HG02588 (cell line): ENCODE results near the gene TMEM69.
"Not testable (repeated sequence)": the region's sequence is repeated elsewhere in the genome, so short reads cannot be mapped to it uniquely, and the experiment has no call there.

ENCODE experiments used
- ATAC-seq: cut with Tn5 transposase; IDR thresholded peaks from one replicate; pipeline ENCODE4 v1.9.1; 2021; ENCODE audit warnings: mild to moderate bottlenecking, moderate library complexity; ENCODE audit not compliant: unreplicated experiment

TMEM69 gene, protein sequence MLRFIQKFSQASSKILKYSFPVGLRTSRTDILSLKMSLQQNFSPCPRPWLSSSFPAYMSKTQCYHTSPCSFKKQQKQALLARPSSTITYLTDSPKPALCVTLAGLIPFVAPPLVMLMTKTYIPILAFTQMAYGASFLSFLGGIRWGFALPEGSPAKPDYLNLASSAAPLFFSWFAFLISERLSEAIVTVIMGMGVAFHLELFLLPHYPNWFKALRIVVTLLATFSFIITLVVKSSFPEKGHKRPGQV

DNA sequence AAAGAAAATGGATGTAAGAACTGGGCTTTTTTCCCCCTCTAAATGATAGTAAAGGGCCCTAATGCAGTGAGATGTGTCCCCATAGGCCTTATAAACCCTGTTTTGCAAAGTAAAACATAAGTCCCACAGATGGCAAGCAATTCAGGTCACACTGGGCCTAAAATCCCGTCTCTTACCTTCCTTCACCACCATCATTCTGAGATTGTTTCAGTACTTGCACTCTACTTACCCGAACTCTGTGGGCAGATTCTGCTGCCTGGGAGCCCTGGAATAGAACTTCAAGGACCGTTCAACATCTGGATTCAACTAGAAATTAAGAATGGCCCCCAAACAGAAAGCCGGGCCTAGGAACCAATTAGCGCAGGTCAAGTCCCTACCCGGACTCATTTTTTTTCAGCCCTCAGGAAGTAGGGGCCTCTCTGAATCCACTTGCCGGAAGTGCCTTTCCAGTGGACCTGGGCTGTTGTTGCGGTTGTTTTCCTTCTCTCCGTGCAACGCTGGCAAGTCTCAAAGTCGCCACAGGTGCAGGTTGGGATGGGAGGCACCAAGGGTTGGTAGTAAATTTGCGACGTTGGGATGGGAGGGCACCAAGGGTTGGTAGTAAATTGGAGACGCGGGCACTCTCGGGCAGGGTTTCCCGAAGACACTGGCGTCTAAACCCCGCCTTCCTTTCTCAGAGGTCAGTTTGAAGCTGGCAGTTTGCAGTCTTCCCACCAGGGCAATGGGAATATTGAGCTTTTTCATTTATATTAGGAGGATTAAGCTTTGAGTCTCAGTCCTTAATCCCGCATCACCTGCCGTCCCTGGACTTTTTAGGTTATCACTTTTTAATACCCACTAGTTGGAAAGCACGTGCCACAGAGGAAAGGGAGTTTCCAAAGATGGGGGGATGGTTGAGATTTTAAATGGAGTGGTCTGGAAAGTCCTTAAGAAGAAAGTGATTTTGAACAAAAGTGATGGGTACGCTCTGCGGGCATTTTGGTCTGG lies at the start of gene TMEM69:
Gene TMEM69, plus strand, starts transcription at position 428 of the 987 bp plus-strand sequence. CDS start 2,888 bp downstream, outside the sequence.
- no peak for ATAC-seq

- ATAC-seq = no peak
Observed at GRCh38 chr1:45640293-45640692, 47.7 kb upstream of the TMEM69 start.

- ATAC-seq = no peak
Observed at GRCh38 chr1:45643321-45643720, 44.7 kb upstream of the TMEM69 start.

GRCh38 chr1:45643978-45644377 lies 44.0 kb upstream of the TMEM69 start:
- no peak for ATAC-seq

DNA sequence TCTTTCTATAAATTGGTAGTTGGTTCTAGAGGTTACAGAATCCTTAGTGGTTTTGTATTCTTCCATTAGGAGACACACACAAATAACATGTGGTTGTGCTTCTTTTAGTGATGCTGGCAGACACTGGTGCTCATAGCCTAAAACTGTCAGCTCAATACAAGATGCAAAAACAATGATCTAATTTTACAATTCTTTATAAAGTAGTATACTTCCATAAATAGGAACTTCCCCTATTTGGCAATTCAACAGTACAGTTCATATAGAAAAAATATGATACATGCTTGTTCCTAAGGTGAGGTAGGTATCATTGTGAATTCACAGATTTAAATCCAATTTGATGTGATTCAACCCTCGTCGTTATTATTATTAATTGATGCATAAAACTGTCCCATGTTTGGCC lies 43.3 kb upstream of the TMEM69 start:
- ATAC-seq = no peak

DNA sequence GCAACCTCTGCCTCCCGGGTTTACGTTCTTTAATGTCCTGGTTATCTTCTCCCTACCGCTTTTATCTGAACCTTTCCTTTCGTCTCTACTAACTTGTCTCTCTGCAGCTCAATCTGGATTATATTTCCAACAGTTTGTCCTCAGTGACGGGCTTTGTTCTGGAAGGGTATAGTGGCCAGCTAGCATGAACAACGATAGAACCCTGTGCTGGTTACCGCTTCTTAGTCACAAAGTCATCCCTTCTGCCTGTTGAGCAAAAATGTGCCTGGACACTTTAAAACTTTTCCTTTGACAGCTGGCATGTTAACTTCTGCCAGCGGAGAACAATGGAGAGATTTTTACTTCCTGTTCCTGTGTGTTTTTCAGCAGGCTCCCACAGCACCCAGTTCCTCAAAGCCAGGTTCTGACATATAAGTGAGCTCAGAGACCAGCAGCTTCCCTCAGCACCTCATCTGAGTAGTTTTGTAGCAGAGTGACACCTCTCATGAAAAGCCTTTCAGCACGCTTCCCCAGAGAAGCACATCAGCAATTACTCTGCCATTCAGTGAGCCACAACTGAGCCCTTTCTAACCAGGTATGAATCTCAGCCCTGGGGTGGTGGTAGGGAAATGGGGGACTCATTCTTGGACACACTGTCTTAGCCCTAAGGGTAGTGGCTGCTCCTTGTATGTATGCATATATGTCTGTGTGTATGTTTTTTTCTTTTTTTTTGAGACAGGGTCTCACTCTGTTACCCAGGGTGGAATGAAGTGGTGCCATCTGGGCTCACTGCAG lies 40.5 kb upstream of the TMEM69 start:
- ATAC-seq = no peak

DNA sequence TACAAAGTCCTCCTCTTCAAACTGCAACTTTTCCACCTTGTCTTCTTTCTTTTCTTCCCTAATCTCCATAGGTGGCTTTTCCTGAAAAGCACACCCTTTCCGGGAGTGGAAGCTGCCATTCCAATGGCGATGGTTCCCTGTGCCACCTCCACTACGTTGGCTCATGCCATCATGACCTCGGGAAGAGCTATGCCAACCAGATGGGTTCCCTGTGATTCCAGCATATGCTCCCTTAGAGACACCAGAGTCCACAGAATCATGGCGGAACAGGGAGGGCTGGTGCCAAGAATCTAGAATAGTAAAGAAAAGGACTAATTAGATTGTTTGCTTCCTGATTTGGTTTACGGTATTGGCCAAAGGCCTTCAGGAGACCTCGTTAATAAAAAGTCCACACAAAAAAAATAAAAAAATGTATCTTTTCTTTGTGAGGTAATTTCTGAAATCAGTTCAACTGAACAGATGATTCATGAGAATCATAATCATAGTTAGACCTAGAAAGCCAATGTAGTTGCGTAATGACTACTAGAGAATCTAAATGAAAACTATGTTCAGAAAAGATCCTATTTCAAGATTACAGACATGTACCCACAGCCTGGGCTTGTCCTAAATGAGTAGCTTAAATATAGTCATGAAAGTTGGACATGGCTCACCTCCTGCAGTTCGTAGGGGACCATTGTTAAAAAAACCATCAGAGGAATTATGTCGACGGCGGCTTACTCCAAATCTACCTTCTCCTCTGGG lies 33.3 kb upstream of the TMEM69 start:
- ATAC-seq = no peak

DNA sequence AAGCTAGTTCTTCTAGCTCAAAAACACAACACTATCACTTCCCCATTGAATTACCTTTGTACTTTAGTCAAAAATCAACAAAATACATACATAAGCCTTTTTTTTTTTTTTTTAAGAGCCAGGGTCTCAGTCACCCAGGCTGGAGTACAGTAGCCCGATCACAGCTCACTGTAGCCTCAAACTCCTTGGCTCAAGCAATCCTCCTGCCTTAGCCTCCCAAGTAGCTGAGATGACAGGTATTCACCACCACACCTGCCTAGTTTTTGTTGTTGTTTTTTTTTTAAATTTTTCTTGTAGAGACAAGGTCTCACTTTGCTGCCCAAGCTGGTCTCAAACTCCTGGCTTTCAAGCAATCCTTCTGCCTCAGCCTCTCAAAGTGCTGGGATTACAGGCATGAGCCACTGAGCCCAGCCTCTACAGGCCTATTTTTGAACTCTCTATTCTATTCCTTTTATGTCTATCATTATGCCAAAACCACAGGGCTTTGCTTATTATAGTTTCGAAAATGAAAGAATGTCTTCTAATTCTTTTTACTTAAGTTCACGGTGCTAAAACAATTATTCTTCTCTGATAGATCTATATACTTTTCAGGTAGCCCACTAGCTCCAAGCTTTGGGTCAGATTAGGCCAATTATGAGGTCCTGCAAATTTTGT lies 31.3 kb upstream of the TMEM69 start:
- no peak for ATAC-seq

DNA sequence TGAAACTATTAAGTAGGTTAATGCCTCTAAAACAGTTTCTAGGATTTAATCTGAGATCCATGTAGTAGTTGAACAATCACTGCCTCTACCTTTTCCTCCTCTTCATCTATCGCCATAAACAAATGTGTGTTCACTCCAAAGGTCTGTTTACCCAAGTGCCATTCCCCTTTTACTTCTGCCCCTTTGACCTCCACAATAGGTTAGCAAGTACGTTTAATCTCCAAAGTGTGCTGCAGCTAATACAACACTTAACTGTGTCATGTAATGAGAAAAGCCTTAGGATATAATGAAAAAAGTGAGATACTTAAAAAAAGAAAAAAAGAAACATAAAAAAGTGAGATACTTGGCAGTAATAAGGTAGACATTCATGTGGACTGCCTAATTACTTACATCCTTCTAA lies 29.8 kb upstream of the TMEM69 start:
- no peak for ATAC-seq

GRCh38 chr1:45659222-45659621 lies 28.8 kb upstream of the TMEM69 start:
- ATAC-seq = no peak

DNA sequence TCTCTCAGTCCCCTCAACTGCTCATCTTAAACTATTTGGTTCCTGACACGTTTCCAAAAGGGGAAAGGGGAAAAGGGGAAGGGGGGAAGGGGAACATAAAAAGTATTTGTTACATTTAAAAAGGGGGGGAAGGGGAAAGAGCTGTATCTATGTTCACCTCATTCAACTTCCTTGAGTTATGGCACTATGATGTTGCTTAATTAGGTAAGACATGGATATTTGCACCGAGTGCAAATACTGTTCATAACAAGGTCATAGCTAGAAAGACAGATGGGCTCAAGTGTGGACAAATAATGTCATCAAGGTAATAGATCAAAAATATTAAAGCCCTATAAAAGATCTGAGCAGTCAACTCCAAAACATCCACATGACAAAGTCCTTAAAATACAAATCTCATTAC lies 27.6 kb upstream of the TMEM69 start:
- no peak for ATAC-seq

- no peak for ATAC-seq
Observed at GRCh38 chr1:45666836-45667235, 21.1 kb upstream of the TMEM69 start.

DNA sequence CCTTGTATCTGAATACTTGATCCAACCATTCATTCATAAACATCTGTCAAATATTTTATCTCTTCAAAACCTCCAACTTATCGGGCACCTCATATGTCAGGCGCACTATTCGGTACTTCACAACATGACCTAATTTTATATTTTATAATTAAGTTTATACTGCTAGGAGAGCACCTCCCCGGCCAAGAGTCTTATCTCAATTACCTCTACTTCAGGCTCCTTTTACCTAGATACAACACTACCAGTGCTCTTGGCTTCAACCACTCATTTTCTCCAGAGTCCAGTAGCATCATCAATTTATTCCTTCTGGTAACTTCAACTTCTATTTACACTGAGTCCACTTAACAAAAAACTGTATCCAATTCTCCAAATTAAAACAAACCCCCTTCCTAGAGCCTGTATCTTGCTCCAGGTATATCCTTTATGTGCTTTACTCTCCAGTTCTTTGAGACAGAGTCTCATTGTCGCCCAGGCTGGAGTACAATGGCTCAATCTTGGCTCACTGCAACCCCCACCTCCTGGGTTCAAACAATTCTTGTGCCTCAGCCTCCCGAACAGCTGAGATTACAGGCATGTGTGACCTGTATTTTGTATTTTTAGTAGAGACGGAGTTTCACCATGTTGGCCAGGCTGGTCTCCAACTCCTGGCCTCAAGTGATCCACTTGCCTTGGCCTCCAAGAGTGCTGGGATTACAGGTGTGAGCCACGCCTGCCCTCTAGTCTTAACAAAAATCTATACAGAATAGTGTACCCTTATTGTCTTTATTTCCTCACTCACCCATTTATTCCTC lies 20.5 kb upstream of the TMEM69 start:
- no peak for ATAC-seq

DNA sequence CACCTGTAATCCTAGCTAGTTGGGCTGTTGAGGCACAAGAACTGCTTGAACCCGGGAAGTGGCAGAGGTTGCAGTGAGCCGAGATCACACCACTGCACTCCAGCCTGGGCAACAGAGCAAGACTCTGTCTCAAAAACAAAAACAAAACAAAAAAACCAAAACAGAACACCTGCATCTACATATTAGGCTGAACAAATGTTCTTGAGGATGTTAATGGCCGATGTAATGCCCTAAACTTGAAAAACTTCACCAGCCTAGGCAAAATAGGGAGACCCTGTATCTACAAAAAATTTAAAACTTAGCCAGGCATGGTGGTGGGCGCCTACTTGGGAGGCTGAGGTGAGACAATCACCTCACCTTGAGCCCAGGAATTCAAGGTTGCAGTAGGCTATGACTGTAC lies 19.5 kb upstream of the TMEM69 start:
- no peak for ATAC-seq

GRCh38 chr1:45669379-45669778 lies 18.6 kb upstream of the TMEM69 start:
- no peak for ATAC-seq

DNA sequence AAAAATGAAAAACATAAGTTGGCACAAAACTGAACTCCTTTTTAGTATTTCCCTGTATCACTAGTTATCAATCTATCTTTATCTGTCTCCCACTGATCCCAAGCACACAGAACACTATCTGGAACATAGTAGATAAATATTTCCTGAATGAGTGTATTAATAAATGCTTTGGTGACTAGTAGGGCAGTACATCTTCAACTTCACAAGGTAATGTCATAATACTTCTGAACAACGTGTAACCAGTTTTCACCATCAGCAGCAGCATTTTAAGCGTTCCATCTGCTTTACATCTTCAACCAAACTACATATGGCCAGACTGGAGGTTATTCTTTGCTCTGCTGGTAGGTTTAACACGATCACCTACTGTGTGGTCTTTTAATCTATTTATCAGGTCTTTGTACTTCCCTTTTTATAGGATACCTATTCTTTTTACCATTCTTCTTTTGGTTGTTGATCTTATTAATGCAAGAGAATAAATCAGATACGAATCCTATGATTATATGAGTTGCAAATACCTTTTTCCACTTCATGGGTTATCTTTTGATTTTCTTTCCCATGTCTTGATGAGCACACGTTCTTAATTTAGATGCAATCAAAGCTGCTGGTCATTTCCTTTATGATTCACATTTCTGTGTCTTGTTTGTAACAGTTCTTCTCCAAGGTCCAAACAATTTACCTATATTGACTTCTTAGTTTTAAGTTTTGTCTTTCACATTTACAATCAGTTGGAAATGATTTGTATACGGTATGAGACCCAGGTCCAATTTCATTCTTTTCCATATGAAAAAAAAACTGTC lies 17.9 kb upstream of the TMEM69 start:
- no peak for ATAC-seq

DNA sequence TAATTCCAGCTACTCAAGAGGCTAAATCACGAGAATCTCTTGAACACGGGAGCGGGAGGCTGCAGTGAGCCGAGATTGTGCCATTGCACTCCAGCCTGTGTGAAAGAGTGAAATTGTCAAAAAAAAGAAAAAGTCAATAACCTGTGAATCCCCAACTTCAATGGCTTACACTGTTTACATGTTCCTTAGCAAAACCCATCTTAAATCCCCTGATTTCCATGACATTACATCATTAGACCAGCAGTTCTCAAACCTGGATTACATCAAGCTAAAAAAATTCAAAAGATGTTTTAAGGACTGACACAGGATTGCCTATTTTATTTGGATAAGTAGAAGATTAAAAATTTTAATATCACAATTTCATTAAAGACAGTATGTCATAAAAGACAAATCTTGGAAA lies 14.0 kb upstream of the TMEM69 start:
- ATAC-seq = no peak

- ATAC-seq = no peak
Observed at GRCh38 chr1:45674478-45674877, 13.5 kb upstream of the TMEM69 start.

DNA sequence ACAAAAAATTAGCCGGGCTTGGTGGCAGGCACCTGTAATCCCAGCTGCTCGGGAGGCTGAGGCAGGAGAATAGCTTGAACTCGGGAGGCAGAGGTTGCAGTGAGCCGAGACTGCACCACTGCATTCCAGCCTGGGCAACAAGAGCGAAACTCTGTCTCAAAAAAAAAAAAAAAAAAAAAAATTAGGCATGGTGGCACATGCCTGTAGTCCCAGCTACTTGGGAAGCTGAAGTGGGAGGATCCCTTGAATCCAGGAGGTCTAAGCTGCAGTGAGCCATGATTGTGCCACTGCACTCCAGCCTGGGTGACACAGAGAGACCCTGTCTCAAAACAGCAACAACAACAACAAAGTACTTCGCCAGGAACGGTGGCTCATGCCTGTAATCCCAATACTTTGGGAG lies 11.4 kb upstream of the TMEM69 start:
- not testable (repeated sequence) for ATAC-seq
